Caki2 (cell line): Measurements from ENCODE around the gene CNNM2. TPM values are rescaled to one million over a fixed set of nuclear protein-coding genes. Genes with fewer than 3 reads are reported as not detected.

Experiments
- total RNA-seq: library from RNA; depleted of rRNA; stranded (reverse); fragments of >200 nt; shearing (Covaris generic); gene quantifications from 2 replicates; pipeline ENCODE4 v1.2.3, GENCODE V29; 2014; ENCODE audit warnings: low replicate concordance; rRNA removed

CNNM2 gene
- total RNA-seq, 1 experiment from 2014 or later: 4.0 TPM

Other genes starting within 250 kb of the CNNM2 start
- 9.1 and 14.3 TPM in 2 replicates for gene ARL3, start 203.9 kb upstream of the CNNM2 start, total RNA-seq
- gene SFXN2, start 203.7 kb upstream of the CNNM2 start, total RNA-seq: 9.5 and 22.1 TPM in 2 replicates
- gene WBP1L, start 174.3 kb upstream of the CNNM2 start, total RNA-seq: 8.1 and 12.7 TPM in 2 replicates
- not detected in 2 replicates for gene CYP17A1, start 80.9 kb upstream of the CNNM2 start, total RNA-seq
- 16.0 and 18.0 TPM in 2 replicates for gene BORCS7, start 64.0 kb upstream of the CNNM2 start, total RNA-seq
- 1.2 TPM in 1 of 2 replicates, not detected in the other for gene AS3MT, start 48.8 kb upstream of the CNNM2 start, total RNA-seq